K562 (cell line): ENCODE data around the gene TRIM32.

ENCODE experiments used
- CTCF ChIP-seq, 3 experiments: IDR thresholded peaks in 2 of 3; conservative IDR thresholded peaks in 1 of 3; 2 replicates each; pipeline ENCODE4 v1.5.1; 2011 to 2012; ENCODE audit warnings: low read length in 3 of 3, mild to moderate bottlenecking in 3 of 3, control low read depth in 2 of 3, improper control_type of control experiment in 1 of 3, inconsistent platforms in 1 of 3, low read depth in 1 of 3, mixed read lengths in 1 of 3, moderate library complexity in 1 of 3; ENCODE audit not compliant: insufficient read depth in 2 of 3
- NR2C2 ChIP-seq, 2 experiments: fragments of 200-800 bp in 1 of 2; sonication (Bioruptor generic) in 1 of 2; sonication (generic) in 1 of 2; formaldehyde crosslinking in 1 of 2; IDR thresholded peaks; 2 replicates each; pipeline versions ENCODE4 v1.6.1 to v1.8.0; 2016 to 2022; ENCODE audit warnings: mild to moderate bottlenecking in 1 of 2, missing compliant biosample characterization in 1 of 2, missing genetic modification characterization in 1 of 2, missing genetic modification reagents in 1 of 2
- POLR2A ChIP-seq: fragments of 450-650 bp; conservative IDR thresholded peaks from 2 replicates; pipeline ENCODE4 v1.6.1; 2016

GRCh38 chr9:116661037-116661954 lies 25.8 kb upstream of the TRIM32 start:
- peak; percentile 63 to 83 (median 70) for TF ChIP-seq CTCF (IDR thresholded peaks at IDR 0.05 in 2 of 3, conservative IDR thresholded peaks at IDR 0.05 in 1 of 3; ENCODE audit: insufficient read depth in 2 of 3, low read depth in 1 of 3, low read length in 3 of 3)
- no peak for TF ChIP-seq POLR2A
- TF ChIP-seq NR2C2 (CRISPR knock-in tag; IDR thresholded peaks at IDR 0.05) = no peak
- no peak for TF ChIP-seq NR2C2 (tag; IDR thresholded peaks at IDR 0.05)
